Retina (tissue), 1 donor: ENCODE results near the gene DCAF5.
"Not testable (repeated sequence)": the region's sequence is repeated elsewhere in the genome, so short reads cannot be mapped to it uniquely, and the experiment has no call there.

Source experiments
- DNase-seq: peaks from one replicate; pipeline ENCODE4 v3.0.0-alpha.2; 2016

Gene DCAF5

DNA sequence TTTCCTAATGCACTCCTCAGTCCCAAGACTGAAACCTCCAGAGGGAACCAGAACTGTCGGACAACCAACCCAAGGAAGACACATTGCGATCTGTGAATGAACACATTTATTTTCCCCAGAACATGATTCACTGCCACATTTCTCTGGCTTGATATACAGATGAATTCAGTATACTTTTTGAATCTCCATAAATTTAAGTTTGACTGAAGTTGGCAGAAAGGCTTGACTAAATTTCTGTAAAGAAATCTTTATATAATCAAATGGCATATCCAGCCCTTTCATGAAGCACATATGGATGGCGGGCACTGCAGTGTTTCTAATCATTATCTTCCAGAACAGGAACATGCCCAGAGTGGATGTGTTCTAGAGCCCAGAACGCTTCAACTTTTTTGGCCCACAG, 56.7 kb downstream of the DCAF5 start:
- no peak for DNase-seq

DNA sequence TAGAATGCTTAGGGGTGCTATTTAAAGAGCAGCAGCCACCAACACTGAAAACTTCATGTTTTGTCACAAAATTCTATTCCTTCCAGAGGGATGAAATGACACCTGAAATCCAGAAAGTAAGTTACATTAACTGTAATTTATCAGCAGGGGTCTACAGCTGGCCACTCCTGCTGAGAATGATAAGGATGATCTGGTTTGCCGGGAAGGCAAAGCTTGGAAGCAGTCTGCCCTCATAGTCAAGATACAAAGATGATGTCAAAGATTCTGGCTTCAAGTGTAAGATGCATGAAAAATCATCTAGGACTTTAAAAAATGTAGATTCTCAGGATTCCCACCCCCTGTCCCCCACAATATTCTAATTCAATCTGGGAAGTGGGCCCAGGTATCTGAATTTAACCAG, 58.4 kb downstream of the DCAF5 start:
- DNase-seq, result no peak

DNA sequence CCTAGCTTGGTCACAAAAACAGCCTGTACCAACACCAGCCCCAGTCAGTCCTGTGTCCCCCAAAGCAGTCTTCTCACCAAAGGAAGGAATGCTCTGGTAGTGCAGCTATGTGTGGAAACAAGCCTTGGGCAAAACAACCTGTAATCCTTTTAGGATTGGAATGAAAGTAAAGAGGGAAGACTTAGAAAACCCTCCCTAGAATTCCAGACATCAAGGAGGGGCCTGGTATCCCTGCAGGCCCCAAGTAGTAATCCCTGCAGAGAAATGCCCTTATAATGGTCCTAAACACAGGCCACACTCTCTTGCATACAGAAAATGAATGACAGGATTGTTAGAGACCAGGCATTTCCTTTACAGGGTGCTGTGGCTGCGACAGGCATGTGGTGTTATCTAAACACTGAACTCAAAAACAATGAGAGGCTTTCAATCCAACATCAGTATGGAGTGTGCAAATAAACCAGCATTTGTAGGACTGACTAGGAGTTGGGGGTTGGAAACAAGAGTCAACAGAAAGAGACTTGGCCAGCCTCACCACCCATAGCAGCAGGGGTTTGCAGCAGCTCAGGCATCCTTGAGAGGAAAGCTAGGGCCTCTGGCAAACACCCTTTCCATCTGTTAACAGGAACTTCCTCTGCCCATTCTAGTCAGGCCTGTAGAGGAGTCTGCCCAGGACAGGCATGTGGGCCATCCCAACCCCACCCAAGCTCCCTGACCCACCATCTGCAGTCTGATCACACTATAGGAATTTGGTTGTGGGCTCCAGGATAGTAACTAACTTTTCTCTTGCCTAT, 59.1 kb downstream of the DCAF5 start:
- DNase-seq, result no peak

DNA sequence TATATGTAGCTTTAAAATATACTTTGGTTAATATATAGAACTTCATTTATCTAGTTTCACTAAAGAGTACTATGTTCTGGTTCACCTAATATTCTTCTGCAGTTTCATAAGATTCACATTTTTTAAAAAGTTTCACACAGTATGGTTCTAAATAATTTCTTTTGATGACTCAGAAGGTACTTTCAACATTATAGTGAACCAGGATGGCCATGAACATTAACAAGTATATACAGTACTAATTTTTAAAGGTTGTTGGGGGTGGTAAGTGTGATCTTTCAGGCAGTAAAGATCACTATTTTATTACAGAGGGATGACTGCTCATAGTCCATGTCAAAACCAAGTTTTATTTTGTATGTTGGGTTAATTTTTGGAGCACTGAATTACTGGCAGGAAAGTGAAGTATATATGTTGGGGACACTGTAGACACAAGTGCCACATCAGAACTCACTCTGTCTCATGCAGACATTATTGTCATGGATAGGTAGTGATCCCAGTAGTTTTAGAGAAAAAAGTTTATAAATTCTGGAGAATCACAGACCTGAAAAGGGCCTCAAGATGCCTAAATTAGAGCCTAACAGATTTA, 60.0 kb downstream of the DCAF5 start:
- no peak for DNase-seq

DNA sequence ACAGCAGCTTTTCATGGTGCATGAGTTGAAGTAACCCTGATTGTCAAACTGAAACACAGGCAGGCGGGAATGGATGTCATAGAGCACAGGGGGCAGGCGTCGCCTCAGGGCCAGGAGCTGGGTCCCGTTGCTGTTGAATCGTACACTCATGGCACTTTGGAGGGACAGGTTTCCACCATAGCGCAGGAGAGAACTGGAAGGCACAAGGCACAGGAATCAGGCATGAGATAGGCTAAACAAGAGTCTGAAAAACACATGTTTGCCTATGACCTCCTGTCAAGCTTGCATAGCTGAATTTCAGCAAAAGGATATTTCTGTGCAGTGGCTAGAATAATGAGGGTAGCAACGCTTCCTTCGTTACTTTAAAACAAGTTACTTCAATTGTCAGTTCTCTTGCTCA, 61.2 kb downstream of the DCAF5 start:
- DNase-seq, result no peak

DNA sequence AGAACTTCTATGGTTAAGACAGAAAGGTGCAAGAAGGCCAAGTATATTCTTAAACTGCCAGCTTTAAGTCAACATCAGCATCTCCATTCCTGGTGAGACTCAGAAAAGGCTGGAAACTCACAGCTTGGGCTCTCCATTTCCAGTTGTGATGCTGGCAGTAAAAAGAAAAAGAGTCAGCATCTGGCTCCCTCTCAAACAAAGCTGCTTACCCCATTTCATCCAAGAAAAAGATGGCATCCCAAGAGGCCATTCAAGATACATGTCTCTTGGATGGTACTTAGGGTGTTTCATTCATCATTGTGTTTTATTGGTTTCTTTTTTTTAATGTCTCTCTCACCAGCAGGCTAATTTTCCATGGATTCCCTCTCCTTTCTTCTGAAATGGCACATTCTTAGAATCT, 61.9 kb downstream of the DCAF5 start:
- DNase-seq, result no peak

DNA sequence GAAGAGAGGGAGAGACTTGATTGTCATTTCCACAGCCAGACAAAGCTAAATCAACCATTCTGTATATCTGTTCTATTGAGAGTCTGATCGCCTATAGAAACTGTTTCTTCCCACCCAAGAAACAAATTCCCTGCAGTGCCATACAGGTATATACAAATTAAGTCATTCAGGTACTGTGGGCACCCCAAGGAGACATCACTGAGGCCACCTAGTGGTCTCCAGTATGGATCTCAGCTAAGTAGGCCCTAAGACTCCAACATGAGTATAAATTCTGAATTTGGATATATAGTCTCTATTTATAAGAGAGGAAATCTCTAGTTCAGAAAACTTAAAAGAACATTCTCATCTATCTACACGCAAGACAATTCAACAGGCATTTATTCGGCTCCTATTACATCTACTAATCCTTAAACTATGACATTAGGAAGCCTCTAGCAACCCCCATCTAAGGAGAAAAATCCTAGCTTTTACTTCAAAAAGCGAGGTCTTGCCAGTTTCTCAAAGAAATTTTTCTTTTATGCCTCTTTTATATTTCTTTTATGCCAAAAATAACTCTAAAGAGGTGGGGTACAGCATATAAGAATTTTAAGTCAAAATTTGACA, 62.6 kb downstream of the DCAF5 start:
- no peak for DNase-seq

DNA sequence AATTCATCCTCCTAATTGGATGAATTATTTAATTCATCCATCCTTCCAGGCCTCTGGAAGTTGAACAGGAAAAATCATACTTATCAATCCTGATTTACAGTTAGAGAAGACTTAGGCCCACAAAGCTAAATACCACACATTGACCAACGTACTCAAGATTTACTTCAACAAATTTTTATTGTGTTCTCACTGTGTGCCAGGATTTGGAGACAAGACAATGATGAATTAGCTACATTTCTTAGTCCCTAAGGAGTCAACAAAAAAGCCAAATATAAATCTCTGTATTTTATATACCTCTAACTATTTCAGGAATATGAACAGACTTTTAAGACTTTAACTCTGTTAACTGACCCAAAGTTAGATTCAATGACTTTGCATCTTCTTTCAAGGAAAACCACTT, 63.9 kb downstream of the DCAF5 start:
- DNase-seq, result no peak

DNA sequence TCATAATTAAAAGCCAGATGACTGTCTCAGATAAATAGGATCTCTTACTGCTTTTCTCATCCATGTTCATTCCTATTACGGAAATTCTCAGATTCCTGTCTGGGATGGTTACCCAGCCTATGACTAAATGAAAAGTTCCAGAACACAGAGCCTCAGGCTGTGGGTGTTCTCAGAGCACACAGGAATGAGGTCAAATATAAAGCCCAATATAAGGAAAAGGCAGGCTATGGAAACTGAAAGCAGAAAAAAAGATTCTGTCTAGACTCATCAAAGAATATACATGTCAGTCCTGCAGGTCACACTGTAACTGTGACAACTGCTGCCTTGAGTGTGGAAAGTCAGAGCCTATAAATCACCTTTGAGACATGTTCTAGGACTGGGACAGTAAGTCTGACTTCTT, 64.3 kb downstream of the DCAF5 start:
- no peak for DNase-seq

DNA sequence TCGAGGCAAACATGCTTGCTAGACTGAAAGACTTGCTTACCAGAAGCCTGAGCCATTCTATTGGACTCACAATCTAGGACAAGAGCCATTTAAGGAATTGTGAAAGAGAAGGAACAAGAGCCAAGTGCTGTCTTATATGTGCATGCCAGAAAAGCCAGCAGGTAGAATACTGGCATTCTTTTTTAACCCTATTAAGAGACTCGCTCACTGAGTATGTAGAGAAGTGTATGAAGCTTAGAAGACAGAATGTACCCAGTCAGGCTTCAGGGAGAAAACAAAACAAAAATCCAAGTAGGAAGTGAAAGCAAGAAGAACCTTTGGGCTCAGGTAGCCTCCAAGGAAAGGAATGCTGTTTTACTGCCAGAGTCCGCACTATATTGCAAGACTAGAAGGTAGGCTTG, 65.9 kb downstream of the DCAF5 start:
- DNase-seq, result no peak

DNA sequence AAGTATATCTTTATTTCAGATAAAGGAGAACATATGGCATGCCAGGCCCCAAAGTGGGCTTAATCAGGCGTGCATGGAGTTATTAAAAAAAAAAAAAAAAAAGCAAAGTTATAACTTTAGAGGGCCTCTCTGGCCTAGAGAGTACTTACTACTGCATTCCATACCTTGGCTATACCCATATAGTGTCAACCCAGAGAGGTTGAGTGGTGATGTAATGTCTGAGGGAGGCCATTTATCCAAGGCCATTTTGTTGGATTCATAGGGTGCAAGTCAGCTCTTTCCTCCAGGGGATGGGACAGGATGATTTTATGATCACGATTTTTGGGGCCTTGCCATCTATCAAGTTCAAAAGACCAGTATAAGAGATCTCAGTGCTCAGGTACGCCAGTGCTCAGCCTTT, 66.4 kb downstream of the DCAF5 start:
- DNase-seq, result no peak

DNA sequence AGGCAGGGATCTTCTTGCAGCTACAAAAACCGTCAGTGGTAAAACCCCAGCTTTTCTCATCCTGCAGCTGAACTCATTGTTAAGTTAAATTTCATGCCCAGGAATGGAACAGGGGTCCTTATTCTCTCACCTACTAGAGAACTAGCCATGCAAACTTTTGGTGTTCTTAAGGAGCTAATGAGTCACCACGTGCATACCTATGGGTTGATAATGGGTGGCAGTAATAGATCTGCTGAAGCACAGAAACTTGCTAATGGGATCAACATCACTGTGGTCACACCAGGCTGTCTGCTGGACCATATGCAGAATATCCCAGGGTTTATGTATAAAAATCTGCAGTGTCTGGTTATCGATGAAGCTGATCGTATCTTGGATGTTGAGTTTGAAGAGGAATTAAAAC, 68.9 kb downstream of the DCAF5 start:
- no peak for DNase-seq

DNA sequence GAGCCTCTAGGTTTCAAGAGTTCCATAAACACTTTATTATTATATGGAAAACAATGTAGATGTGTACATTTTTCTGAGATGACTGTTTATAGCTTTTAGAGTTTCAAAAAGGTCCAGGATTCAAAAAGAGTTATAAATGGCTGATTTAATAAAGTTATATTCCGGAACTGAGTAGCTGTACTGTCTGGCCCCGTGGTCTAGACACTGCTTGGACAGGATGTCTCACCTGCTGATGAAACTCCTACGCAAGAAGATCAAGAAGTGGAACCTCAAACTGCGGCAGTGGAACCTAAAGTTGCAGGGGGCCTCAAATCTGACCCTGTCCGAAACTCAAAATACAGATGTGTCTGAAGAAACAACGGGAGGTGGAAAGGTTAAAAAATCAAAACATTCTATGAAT, 69.7 kb downstream of the DCAF5 start:
- DNase-seq, result no peak

DNA sequence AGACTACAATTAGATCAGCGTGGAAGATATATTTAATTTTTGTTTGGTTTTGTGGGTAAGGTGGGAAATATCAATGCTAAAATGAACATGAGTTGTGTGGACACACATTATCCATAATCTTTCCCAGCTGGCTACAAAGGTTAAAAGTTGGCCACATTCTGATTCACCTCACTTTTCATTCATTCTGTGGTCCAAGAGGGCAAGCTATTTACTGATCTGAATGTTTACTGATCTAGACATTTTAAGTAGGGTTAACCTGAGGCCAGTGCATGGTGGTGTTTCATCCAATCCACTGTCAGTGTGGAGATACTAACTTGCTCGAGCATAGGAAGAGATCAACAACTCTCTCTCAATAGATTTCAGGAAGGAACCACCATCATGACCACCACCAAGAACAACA, 71.6 kb downstream of the DCAF5 start:
- DNase-seq, result no peak

DNA sequence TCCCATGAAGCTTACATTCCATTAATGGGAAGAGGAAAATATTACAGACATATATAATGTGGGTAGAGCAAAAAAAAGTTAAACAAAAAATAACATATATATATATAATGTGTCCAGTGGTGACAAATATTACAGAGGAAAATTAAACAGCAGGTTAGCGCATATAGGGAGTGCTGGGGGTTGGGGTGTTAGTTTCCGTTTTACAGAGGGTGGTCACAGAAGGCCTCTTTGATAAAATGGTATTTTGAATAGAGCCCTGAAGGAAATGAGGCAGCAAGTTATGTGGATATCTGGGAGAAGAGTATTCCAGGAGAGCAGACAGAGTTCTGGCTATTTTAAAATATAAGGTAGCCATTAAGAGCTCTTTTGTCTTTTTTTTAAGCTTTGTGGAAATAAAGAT, 73.2 kb downstream of the DCAF5 start:
- DNase-seq, result no peak

DNA sequence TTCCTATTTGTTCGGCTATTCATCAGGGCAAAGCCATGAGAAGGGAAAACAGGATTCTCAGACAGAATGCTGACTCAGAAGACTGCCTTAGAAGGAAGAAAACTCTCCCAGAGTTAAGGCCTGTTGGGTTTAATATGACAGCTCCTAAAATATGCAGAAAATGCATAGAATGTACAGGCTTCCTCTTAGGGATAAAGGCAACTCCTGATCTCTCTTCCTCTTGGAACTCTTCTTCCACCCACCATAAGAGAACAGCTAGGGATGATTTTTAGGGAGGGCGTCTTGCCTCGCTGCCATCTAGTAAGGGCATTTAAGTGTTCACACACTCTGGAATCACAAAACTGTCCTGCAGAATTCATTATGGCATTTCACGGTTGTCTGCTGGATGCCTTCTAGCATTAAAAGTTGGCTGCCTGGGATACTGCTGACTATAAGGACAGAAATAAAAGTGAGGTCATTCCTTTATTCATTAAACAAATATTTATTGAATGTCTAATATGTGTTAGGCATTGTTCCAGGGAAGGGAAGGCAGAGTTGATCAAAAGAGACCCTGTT, 73.7 kb downstream of the DCAF5 start:
- no peak for DNase-seq

DNA sequence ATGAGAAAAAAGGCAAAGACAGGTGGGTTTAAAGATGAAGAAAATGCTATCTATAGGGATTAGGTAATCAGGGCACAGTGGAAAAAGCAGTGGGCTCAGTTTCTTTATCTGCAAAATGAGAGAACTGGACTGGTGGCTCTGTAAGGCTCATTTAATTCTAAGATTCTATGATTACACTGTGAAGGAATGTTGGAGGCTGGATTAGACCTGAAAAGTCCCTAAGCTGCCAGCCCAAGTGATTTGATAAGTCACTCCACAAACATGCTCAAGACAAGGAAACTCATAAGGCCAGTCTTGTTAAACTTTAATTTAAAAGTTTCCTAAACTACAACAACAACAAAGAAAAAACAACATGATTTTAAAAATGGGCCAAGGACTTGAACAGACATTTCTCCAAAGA, 75.1 kb downstream of the DCAF5 start:
- DNase-seq, result no peak

DNA sequence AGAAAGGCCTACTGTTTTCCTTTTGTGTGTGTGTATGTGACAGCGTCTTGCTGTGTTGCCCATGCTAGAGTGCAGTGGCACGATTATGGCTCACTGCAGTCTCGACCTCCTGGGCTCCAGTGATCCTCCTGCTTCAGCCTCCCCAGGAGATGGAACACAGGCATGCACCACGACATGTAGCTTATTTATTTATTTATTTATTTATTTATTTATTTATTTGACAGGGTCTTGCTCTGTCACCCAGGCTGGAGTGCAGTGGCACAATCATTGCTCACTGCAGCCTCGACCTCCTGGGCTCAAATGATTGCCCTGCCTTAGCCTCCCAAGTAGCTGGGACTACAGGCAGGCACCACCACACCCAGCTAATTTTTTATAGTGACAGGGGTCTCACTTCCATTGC, 75.7 kb downstream of the DCAF5 start:
- not testable (repeated sequence) for DNase-seq

DNA sequence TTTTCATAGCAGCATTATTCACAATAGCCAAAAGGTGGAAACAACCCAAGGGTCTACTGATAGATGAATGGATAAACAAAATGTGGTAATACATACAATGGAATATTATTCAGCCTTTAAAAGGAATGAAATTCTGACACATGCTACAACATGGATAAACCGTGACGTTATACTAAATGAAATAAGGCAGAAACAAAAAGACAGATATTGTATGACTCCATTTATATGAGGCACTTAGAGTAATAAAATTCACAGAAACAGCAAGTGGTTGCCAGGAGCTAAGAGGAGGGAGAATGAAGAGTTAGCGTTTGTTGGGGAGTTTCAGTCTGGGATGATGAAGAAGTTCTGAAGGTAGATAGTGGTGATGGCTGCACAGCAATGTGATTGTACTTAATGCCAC, 76.6 kb downstream of the DCAF5 start:
- DNase-seq, result no peak

DNA sequence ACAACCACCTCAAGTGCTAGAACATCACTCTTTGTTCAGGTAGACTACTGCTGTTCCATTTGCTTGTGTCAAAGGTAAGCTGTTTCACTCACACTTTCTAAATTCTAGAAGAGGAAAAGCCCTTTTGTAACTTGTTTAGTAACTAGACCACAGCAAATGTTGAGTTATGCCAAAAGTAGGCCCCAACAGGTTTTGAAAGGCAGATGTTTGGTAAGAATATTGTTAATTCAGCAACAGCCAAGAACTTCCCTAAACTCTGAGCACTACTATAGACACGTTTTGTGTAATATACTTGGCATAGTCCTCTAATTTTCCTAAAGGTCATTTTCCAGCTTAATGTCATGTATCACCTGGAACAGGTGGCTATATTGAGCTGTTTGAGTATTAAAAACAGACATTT, 79.0 kb downstream of the DCAF5 start:
- no peak for DNase-seq

DNA sequence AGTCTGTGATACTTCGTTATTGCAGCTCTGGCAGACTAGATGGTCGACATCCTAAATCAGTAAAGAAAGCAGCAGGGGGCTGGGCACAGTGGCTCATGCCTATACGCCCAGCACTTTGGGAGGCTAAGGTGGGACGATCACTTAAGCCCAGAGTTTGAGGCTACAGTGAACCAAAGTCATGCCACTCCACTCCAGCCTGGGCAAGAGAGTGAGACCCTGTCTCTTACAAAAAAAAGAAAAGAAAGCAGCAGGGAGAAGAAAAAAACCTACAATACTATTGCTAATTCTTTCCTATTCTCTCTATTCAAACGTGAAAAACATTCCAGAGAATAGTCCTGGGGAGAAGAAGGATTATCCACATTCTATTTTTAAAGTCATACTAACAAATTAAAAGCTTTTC, 79.5 kb downstream of the DCAF5 start:
- no peak for DNase-seq

DNA sequence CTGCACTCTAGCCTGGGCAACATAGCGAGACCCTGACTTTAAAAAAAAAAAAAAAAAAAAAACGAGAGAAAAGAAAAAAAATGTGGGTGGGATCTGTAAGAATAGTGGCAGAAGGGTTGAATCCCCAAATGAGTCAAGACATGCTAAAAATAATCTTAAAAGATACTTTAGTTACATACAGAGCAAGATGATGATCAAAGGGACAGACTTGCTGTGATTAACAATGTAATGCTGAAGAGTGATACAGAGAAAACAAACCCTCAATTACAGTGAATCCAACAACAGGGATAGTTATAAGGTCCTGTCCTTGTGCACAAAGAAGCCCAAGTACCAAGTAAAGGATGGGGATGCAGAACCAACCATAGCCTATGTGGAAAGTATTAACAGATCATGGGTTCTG, 80.3 kb downstream of the DCAF5 start:
- no peak for DNase-seq

DNA sequence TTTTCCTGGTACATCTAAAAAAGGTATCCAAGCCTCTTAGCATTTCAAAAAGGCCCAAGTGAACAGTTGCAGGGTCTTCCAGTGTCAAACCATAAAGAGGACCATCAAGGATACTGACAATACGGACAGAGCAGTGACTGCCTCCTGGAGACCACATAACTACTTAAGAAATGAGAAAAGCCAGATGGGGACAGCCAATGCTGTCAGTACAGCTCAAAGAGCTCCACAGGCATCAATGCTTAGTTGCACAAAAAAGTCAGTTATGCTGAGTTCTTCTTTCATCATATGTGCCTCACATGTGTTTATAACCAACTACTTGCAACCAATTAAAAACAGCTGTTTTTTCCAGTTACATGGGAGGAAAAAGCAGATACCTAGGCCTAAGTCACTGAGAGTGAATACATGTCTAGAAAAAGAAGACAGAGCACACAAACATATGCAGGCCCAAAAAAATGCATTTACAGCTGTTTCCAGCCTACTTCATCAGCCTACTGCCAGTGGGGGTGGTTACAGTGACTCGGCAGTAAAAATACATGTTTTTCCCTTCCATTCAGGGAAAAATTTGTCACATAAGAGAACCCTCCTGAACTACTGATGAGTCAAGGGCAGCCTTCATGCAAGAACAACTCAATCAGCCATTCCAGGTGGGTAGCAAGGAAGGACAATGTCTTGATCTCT, 84.0 kb downstream of the DCAF5 start:
- no peak for DNase-seq
